Body of pancreas (tissue), 4 donors: ENCODE measurements around the gene GART. TPM values are rescaled to one million over a fixed set of nuclear protein-coding genes. Genes with fewer than 3 reads are reported as not detected.
"Not testable (repeated sequence)": the region's sequence is repeated elsewhere in the genome, so short reads cannot be mapped to it uniquely, and the experiment has no call there.

Source experiments
- ATAC-seq: fragments of 150-250 bp; one replicate; pipeline ENCODE4 v1.9.1; 2016
- DNase-seq, 4 donors: peaks; one replicate each; pipeline ENCODE4 v3.0.0-alpha.2; 2019
- H3K27ac ChIP-seq, 4 donors: fragments of 200-600 bp; sonication (generic); 1 replicate in 3 of 4; 2 replicates in 1 of 4; pipeline versions ENCODE4 v1.5.1 to v1.6.1; 2016 to 2019; ENCODE audit warnings: mild to moderate bottlenecking in 1 of 4, mixed read lengths in 1 of 4, moderate library complexity in 1 of 4
- H3K27me3 ChIP-seq, 2 donors: fragments of 200-600 bp; sonication (generic); one replicate each; pipeline ENCODE4 v1.6.0; 2016; ENCODE audit warnings: mild to moderate bottlenecking in 1 of 2
- H3K36me3 ChIP-seq, 2 donors: fragments of 200-600 bp; sonication (generic); replicated peaks in 1 of 2; 2 replicates each; pipeline ENCODE4 v1.5.1; 2016; ENCODE audit warnings: low read depth in 2 of 2; ENCODE audit not compliant: insufficient read depth in 1 of 2
- H3K4me1 ChIP-seq: fragments of 200-600 bp; sonication (generic); one replicate; pipeline ENCODE4 v1.6.0; 2016
- H3K4me3 ChIP-seq, 2 donors: fragments of 200-600 bp; sonication (generic); 1 replicate in 1 of 2; 2 replicates in 1 of 2; pipeline ENCODE4 v1.5.1; 2016 to 2019
- H3K9me3 ChIP-seq, 3 donors: fragments of 200-600 bp; sonication (generic); 1 replicate in 2 of 3; 2 replicates in 1 of 3; pipeline ENCODE4 v1.5.1; 2016
- CTCF ChIP-seq, 7 experiments: fragments of 450-650 bp in 4 of 7; fragments of 200-600 bp in 3 of 7; sonication (generic) in 3 of 7; IDR thresholded peaks; one replicate each; pipeline ENCODE4 v1.5.1; 2016 to 2019; ENCODE audit warnings: antibody characterized with exemption in 7 of 7
- POLR2A ChIP-seq, 3 donors: fragments of 450-650 bp; IDR thresholded peaks; one replicate each; pipeline ENCODE4 v1.6.1; 2016; ENCODE audit warnings: antibody characterized with exemption in 3 of 3, mild to moderate bottlenecking in 2 of 3
- WGBS, 2 donors: methylation state at CpG; one replicate each; pipeline ENCODE4 v1.1.5; 2017; 5-methylcytosine and 5-hydroxymethylcytosine counted together
- intact Hi-C: fragments of 100-400 bp; cut with DNase I; formaldehyde crosslinking; loops from one replicate; pipeline ENCODE4 v1.15.1; 2023
- total RNA-seq, 2 donors: library from RNA; depleted of rRNA; stranded (reverse); fragments of >200 nt; gene quantifications; one replicate each; pipeline ENCODE4 v1.1.0, GENCODE V29; 2016

The GART gene
- total RNA-seq, 2 donors from 2014 or later: 36.3 to 62.0 TPM

DNA sequence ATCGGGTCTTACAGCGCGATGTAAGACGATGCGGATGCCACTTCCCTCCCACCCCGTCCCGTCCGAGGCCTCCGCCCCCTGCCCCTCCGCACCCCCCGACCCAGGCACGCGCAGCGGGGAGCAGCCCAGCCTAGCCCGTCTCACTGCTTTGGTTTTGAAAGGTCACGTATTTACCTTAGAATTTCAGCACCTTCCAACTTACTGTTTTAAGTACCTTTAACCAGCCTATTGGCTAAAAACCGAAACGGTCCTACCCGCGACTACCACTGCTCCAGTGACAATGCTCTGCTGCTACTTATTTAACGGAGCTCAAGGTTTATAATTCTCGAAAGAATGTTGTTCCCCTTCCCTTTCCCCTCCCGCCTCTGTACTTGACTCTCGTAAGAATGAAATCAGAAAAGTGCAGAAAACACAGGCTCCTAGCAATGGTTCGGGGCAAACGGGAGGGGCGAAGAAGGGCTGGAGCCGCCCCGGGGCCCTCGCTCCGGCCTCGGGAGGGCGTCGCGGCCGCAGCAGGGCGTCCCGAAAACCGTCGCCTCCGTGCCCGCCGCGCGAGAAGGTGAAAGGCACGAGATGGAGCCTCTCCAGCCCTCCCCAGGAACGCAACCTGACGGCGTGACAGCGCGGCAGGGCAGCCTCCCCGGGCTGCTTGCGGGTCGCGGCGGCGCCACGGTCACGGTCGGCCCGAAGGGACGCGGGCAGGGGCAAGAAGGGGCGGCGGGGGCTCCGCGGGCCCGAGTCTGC is 62.8 kb downstream of the GART start:
- 0% methylated on average over 44 to 68 of the region's 68 CpGs for WGBS, 2 donors
- ATAC-seq (peak; percentile 12), DNase-seq (peak in 3 of 4 donors; percentile 28 to 46 (median 42))

DNA sequence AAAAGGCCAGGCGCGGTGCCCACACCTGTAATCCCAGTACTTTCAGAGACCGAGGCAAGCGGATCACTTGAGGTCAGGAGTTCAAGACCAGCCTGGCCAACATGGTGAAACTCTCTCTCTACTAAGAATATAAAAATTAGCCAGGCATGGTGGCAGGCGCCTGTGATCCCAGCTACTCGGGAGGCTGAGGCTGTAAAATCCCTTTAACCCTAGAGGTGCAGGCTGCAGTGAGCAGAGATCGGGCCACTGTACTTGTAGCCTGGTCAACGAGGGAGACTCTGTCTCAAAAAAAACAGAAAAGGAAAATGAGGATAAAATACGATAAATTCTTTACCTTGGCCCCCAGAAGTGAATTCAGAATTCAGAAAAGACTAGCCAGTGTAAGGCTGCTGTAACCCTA is 63.7 kb downstream of the GART start:
- peak overlapping the region in 3 of 4 donors; percentile 82 to 99 (median 97) for H3K27ac ChIP-seq
- intact Hi-C loops: no loop called here
- no peaks in the 10 kb centered on the region for H3K9me3 ChIP-seq
- ATAC-seq: no peak
- no peaks in the 10 kb centered on the region for H3K36me3 ChIP-seq
- H3K4me1 ChIP-seq: peaks cover 13% of the 10 kb centered on the region
- 59 to 60% methylated on average over 9 of the region's 9 CpGs for WGBS, 2 donors
- no peaks in the 10 kb centered on the region for H3K27me3 ChIP-seq
- H3K4me3 ChIP-seq: no peak overlapping the region
- TF ChIP-seq CTCF (IDR thresholded peaks at IDR 0.05) (no peak), POLR2A (IDR thresholded peaks at IDR 0.05) (no peak)
- DNase-seq: no peak

More for the DNA sequence above, 62.8 kb downstream of the GART start:
- H3K27me3 ChIP-seq: no peaks in the 10 kb centered on the region
- TF ChIP-seq CTCF (IDR thresholded peaks at IDR 0.05) (peak in 2 of 7 experiments; percentile 7 to 13), POLR2A (IDR thresholded peaks at IDR 0.05) (no peak)
- peak overlapping the region; percentile 82 to 99 (median 90) for H3K27ac ChIP-seq
- H3K36me3 ChIP-seq: no peaks in the 10 kb centered on the region
- H3K4me3 ChIP-seq: peak overlapping the region; percentile 69 to 86
- intact Hi-C loops: no loop called here
- peaks cover 13% of the 10 kb centered on the region for H3K4me1 ChIP-seq
- no peaks in the 10 kb centered on the region for H3K9me3 ChIP-seq

- WGBS, 2 donors: 81 to 82% methylated on average over 7 of the region's 7 CpGs
- no peak for TF ChIP-seq CTCF (IDR thresholded peaks at IDR 0.05)
- no peak for TF ChIP-seq POLR2A (IDR thresholded peaks at IDR 0.05)
- Histone ChIP-seq H3K36me3 (no peaks in the 10 kb centered on the region), H3K27me3 (no peaks in the 10 kb centered on the region), H3K9me3 (no peaks in the 10 kb centered on the region), H3K27ac (no peak overlapping the region), H3K4me1 (peaks cover 13% of the 10 kb centered on the region), H3K4me3 (no peak overlapping the region)
- no peak for ATAC-seq
- DNase-seq: no peak
- intact Hi-C loops: no loop called here
These were observed 64.9 kb downstream of the GART start for GRCh38 chr21:33477066-33477465.

DNA sequence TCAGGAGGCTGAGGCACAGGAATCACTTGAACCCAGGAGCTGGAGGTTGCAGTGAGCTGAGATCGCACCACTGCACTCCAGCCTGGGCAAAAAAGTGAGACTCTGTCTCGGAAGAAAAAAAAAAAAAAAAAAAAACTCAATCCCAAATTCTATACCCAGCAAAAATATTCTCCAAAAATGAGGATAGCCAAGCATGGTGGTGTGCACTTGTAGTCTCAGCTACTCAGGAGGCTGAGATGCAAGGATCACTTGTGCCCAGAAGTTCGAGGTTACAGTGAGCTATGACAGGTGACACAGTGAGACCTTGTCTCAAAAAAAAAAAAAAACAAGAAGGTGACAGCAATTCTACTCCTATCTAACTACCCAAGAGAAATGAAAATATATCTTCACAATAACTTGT is 68.6 kb downstream of the GART start:
- peaks cover 3% of the 10 kb centered on the region for H3K4me1 ChIP-seq
- H3K27me3 ChIP-seq: no peaks in the 10 kb centered on the region
- H3K27ac ChIP-seq: no peak overlapping the region
- DNase-seq (no peak), ATAC-seq (no peak)
- intact Hi-C loops: no loop called here
- no peak for TF ChIP-seq POLR2A (IDR thresholded peaks at IDR 0.05)
- no peaks in the 10 kb centered on the region for H3K9me3 ChIP-seq
- H3K4me3 ChIP-seq: no peak overlapping the region
- WGBS, 2 donors: 96 to 98% methylated on average over 3 of the region's 3 CpGs
- H3K36me3 ChIP-seq: no peaks in the 10 kb centered on the region

DNA sequence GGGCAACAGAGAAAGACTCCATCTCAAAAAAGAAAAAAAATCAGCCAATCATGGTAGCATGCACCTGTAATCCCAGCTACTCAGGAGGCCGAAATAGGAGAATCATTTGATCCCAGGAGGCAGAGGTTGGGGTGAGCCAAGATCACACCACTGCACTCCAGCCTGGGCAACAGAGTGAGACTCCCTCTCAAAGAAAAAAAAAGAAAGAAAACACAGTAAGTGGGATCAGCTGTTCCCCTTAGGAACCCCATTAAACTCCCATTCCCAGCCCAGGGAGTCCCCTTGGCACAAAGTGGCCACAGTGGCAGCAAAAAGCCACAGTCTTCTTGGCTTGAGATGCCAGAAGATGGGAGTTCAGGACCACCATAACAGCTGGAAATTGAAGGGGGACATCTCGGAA is 71.2 kb downstream of the GART start:
- WGBS, 2 donors: 94 to 95% methylated on average over 2 of the region's 2 CpGs
- intact Hi-C loops: no loop called here
- no peak overlapping the region for H3K27ac ChIP-seq
- H3K4me3 ChIP-seq: no peak overlapping the region
- TF ChIP-seq POLR2A (IDR thresholded peaks at IDR 0.05) (no peak), CTCF (IDR thresholded peaks at IDR 0.05) (no peak)
- no peaks in the 10 kb centered on the region for H3K9me3 ChIP-seq
- DNase-seq (no peak), ATAC-seq (no peak)
- no peaks in the 10 kb centered on the region for H3K36me3 ChIP-seq
- no peaks in the 10 kb centered on the region for H3K27me3 ChIP-seq
- no peaks in the 10 kb centered on the region for H3K4me1 ChIP-seq

GRCh38 chr21:33469183-33469582 is 72.7 kb downstream of the GART start:
- H3K4me3 ChIP-seq, ATAC-seq, DNase-seq, H3K4me1 ChIP-seq, H3K9me3 ChIP-seq, intact Hi-C loops, H3K27ac ChIP-seq, H3K36me3 ChIP-seq, H3K27me3 ChIP-seq: not testable (repeated sequence)
- 84 to 88% methylated on average over 4 of the region's 4 CpGs for WGBS, 2 donors
